Kidney (tissue), 14 donors: Measurements from ENCODE around the gene EHD3. TPM values are rescaled to one million over a fixed set of nuclear protein-coding genes. Genes with fewer than 3 reads are reported as not detected.

Experiments
- DNase-seq, 5 donors: peaks; one replicate each; pipeline ENCODE4 v3.0.0-alpha.2; 2013 to 2020
- FAIRE-seq: peaks from 2 replicates; lab custom pipeline; 2012; peaks lifted over from hg19 to GRCh38; lab: Jason Lieb, UNC
- H3K27ac ChIP-seq, 2 donors: one replicate each; pipeline ENCODE4 v1.7.0; 2013; ENCODE audit warnings: low read depth in 2 of 2, low read length in 2 of 2, inconsistent platforms in 1 of 2
- H3K27me3 ChIP-seq: one replicate; pipeline ENCODE4 v1.7.1; 2013; ENCODE audit warnings: low read length, inconsistent platforms; ENCODE audit not compliant: control insufficient read depth, insufficient read depth
- H3K36me3 ChIP-seq, 3 donors: one replicate each; pipeline versions ENCODE4 v1.7.0 to v1.7.1; 2013; ENCODE audit warnings: low read length in 3 of 3, control low read depth in 1 of 3, inconsistent platforms in 1 of 3; ENCODE audit not compliant: insufficient read depth in 3 of 3, control insufficient read depth in 2 of 3
- H3K4me1 ChIP-seq, 3 donors: one replicate each; pipeline versions ENCODE4 v1.7.0 to v1.7.1; 2013; ENCODE audit warnings: low read length in 3 of 3, inconsistent platforms in 1 of 3, low read depth in 1 of 3; ENCODE audit not compliant: control insufficient read depth in 2 of 3, insufficient read depth in 2 of 3
- H3K4me3 ChIP-seq, 3 donors: one replicate each; pipeline versions ENCODE4 v1.7.0 to v1.8.1; 2013; ENCODE audit warnings: low read length in 3 of 3, control low read depth in 1 of 3, inconsistent platforms in 1 of 3
- H3K9ac ChIP-seq, 3 donors: one replicate each; pipeline versions ENCODE4 v1.7.0 to v1.7.1; 2013; ENCODE audit warnings: low read length in 3 of 3, control low read depth in 1 of 3, inconsistent platforms in 1 of 3
- H3K9me3 ChIP-seq, 3 donors: one replicate each; pipeline versions ENCODE4 v1.7.0 to v1.7.1; 2013; ENCODE audit warnings: low read length in 3 of 3, control low read depth in 1 of 3, inconsistent platforms in 1 of 3; ENCODE audit not compliant: control insufficient read depth in 2 of 3, insufficient read depth in 1 of 3
- CTCF ChIP-seq: IDR thresholded peaks from 3 replicates; pipeline ENCODE4 v1.5.1; 2012; ENCODE audit warnings: mild to moderate bottlenecking, moderate library complexity, borderline replicate concordance; ENCODE audit not compliant: insufficient read depth; ENCODE audit errors: extremely low read depth
- intact Hi-C: fragments of 100-400 bp; cut with DNase I; formaldehyde crosslinking; loops from one replicate; pipeline ENCODE4 v1.11.1; 2022
- polyA plus RNA-seq: library from polyadenylated mRNA; stranded (reverse); fragments of 350-450 nt; fragmentation: Illumina TruSeq; extraction: RNeasy Lipid Tissue Mini Kit (QIAGEN cat#74804); gene quantifications from one replicate; pipeline ENCODE4 v1.2.3, GENCODE V29; 2014; ENCODE audit warnings: low read depth, low replicate concordance; ENCODE audit not compliant: insufficient read depth
- total RNA-seq: library from RNA; stranded (reverse); fragmentation: NEBNext Ultra II Directional; extraction: Animal tissue kit (Norgen Biotek cat#: 25700); gene quantifications from one replicate; pipeline ENCODE4 v1.2.1, GENCODE V29; 2021
- donor health status: control.
- donor health status: control.
- donor health status: control.
- donor health status: control.
- donor health status: control.
- donor health status: DM: yes; HTN: yes; CAD: no.
- donor health status: Normal renal cell carcinoma (clear cell type).

Gene EHD3
- total and polyA plus RNA-seq, 2 donors from 2014 or later, result 9.5 to 45.3 TPM

GRCh38 chr2:31260870-31261269 is 26.9 kb downstream of the EHD3 start:
- intact Hi-C loops, result no loop called here
- FAIRE-seq, result no peak

GRCh38 chr2:31263636-31264190 is 29.8 kb downstream of the EHD3 start:
- Histone ChIP-seq H3K27ac (no peak overlapping the region), H3K36me3 (peaks cover 0 to 9% (median 3%) of the 10 kb centered on the region in 3 donors), H3K9me3 (no peaks in the 10 kb centered on the region), H3K4me3 (no peak overlapping the region), H3K4me1 (no peaks in the 10 kb centered on the region), H3K27me3 (no peaks in the 10 kb centered on the region), H3K9ac (no peak overlapping the region)
- no peak for FAIRE-seq
- DNase-seq, result no peak
- no peak for TF ChIP-seq CTCF
- intact Hi-C loops, result no loop called here

More at GRCh38 chr2:31260870-31261269, 26.9 kb downstream of the EHD3 start:
- Histone ChIP-seq H3K4me3 (no peak overlapping the region), H3K9ac (no peak overlapping the region), H3K27ac (no peak overlapping the region), H3K4me1 (no peaks in the 10 kb centered on the region), H3K36me3 (peaks cover 0 to 9% (median 3%) of the 10 kb centered on the region in 3 donors), H3K27me3 (no peaks in the 10 kb centered on the region), H3K9me3 (no peaks in the 10 kb centered on the region)
- TF ChIP-seq CTCF, result no peak
- no peak for DNase-seq

GRCh38 chr2:31265234-31265633 is 31.3 kb downstream of the EHD3 start:
- no peak for TF ChIP-seq CTCF
- H3K4me1 ChIP-seq, result no peaks in the 10 kb centered on the region
- H3K9ac ChIP-seq, result no peak overlapping the region
- H3K9me3 ChIP-seq, result no peaks in the 10 kb centered on the region
- intact Hi-C loops, result no loop called here
- H3K27ac ChIP-seq, result no peak overlapping the region
- H3K4me3 ChIP-seq, result no peak overlapping the region
- H3K36me3 ChIP-seq, result peaks cover 0 to 9% (median 3%) of the 10 kb centered on the region in 3 donors
- no peak for FAIRE-seq
- DNase-seq, result no peak
- H3K27me3 ChIP-seq, result no peaks in the 10 kb centered on the region

- intact Hi-C loops, result no loop called here
- no peak overlapping the region for H3K4me3 ChIP-seq
- H3K9me3 ChIP-seq, result no peaks in the 10 kb centered on the region
- H3K27me3 ChIP-seq, result no peaks in the 10 kb centered on the region
- FAIRE-seq (no peak), DNase-seq (no peak)
- no peak overlapping the region for H3K27ac ChIP-seq
- H3K36me3 ChIP-seq, result peaks cover 0 to 4% (median 0%) of the 10 kb centered on the region in 3 donors
- no peak for TF ChIP-seq CTCF
- no peak overlapping the region for H3K9ac ChIP-seq
- peaks cover 0 to 2% (median 0%) of the 10 kb centered on the region in 3 donors for H3K4me1 ChIP-seq
Observed at GRCh38 chr2:31266804-31267203, 32.9 kb downstream of the EHD3 start.
